GM12878 (cell line): ENCODE data around the gene ZNF385A. TPM values are rescaled to one million over a fixed set of nuclear protein-coding genes. Genes with fewer than 3 reads are reported as not detected.

Experiments
- ATAC-seq: fragments of 200-7000 bp; cut with Tn5 transposase; 3 replicates; pipeline ENCODE4 v1.9.1; 2020; ENCODE audit warnings: mild to moderate bottlenecking, moderate library complexity
- BruUV-seq: library from RNA; stranded (reverse); fragments of 400-500 nt; replicated peaks from 2 replicates; lab custom pipeline; 2021; lab: Mats Ljungman, UMichigan
- CTCF ChIA-PET: fragments of 300-600 bp; sonication (Branson Sonifier 250); formaldehyde crosslinking; extraction: SDS; loops from one replicate; lab custom pipeline; 2021; ENCODE audit warnings: inconsistent platforms; lab: Yijun Ruan, JAX
- POLR2A ChIA-PET: fragments of 350-600 bp; formaldehyde crosslinking; extraction: SDS; loops from one replicate; lab custom pipeline; 2021; ENCODE audit warnings: inconsistent platforms; lab: Charles Lee
- RAD21 ChIA-PET: fragments of 300-600 bp; sonication (Branson Sonifier 250); formaldehyde crosslinking; loops from one replicate; lab custom pipeline; 2023; ENCODE audit warnings: antibody characterized with exemption; ENCODE audit not compliant: unreplicated experiment; lab: Charles Lee
- SMC1A ChIA-PET: fragments of 300-600 bp; sonication (Branson Sonifier 250); formaldehyde crosslinking; loops from one replicate; lab custom pipeline; 2023; ENCODE audit not compliant: unreplicated experiment, uncharacterized antibody; lab: Charles Lee
- DNase-seq: peaks from one replicate; pipeline ENCODE4 v3.0.0-alpha.2; 2011; ENCODE audit warnings: low read depth, low spot score
- FAIRE-seq: peaks from 3 replicates; lab custom pipeline; 2011; peaks lifted over from hg19 to GRCh38; lab: Jason Lieb, UNC
- H2AFZ ChIP-seq: 2 replicates; pipeline ENCODE4 v1.6.0; 2011; ENCODE audit warnings: low read depth, low read length, control low read depth; ENCODE audit not compliant: control insufficient read depth
- H3K27ac ChIP-seq: 2 replicates; pipeline ENCODE4 v1.5.1; 2011; ENCODE audit warnings: control low read depth; ENCODE audit not compliant: control insufficient read depth, insufficient read depth
- H3K27me3 ChIP-seq, 2 experiments: replicated peaks in 1 of 2; 2 replicates each; pipeline versions ENCODE4 v1.6.0 to v1.6.1; 2011; ENCODE audit warnings: low read length in 1 of 2; ENCODE audit not compliant: control insufficient read depth in 2 of 2, insufficient read depth in 2 of 2
- H3K36me3 ChIP-seq, 2 experiments: 2 replicates each; pipeline ENCODE4 v1.5.1; 2011; ENCODE audit warnings: low read length in 1 of 2; ENCODE audit not compliant: control insufficient read depth in 2 of 2, insufficient read depth in 2 of 2
- H3K4me1 ChIP-seq: 2 replicates; pipeline ENCODE4 v1.6.1; 2011; ENCODE audit warnings: mild to moderate bottlenecking, low read length, moderate library complexity, mixed read lengths; ENCODE audit not compliant: control insufficient read depth, insufficient read depth
- H3K4me2 ChIP-seq: 2 replicates; pipeline ENCODE4 v1.6.0; 2011; ENCODE audit warnings: control low read depth; ENCODE audit not compliant: control insufficient read depth, insufficient read depth
- H3K4me3 ChIP-seq: fragments of 200-600 bp; sonication (generic); 2 replicates; pipeline ENCODE4 v1.5.1; 2016
- H3K79me2 ChIP-seq: 2 replicates; pipeline ENCODE4 v1.6.0; 2011; ENCODE audit warnings: low read length; ENCODE audit not compliant: control insufficient read depth, insufficient read depth
- H3K9ac ChIP-seq: 2 replicates; pipeline ENCODE4 v1.8.0; 2011; ENCODE audit warnings: low read length, control low read depth, mixed read lengths; ENCODE audit not compliant: control insufficient read depth, insufficient read depth
- H3K9me3 ChIP-seq: replicated peaks from 3 replicates; pipeline ENCODE4 v1.5.1; 2011; ENCODE audit warnings: mild to moderate bottlenecking, low read length; ENCODE audit not compliant: control insufficient read depth, insufficient read depth
- H4K20me1 ChIP-seq: 2 replicates; pipeline ENCODE4 v1.6.0; 2011; ENCODE audit not compliant: control insufficient read depth, insufficient read depth
- BCL11A ChIP-seq: IDR thresholded peaks from 2 replicates; pipeline ENCODE4 v1.6.1; 2011; ENCODE audit warnings: low read depth, low read length
- FOS ChIP-seq: IDR thresholded peaks from 3 replicates; pipeline ENCODE4 v1.6.1; 2011; ENCODE audit warnings: borderline replicate concordance; ENCODE audit not compliant: insufficient read length; ENCODE audit errors: extremely low read depth
- GABPA ChIP-seq: IDR thresholded peaks from 2 replicates; pipeline ENCODE4 v1.6.1; 2014; ENCODE audit warnings: antibody characterized with exemption, low read depth, mild to moderate bottlenecking, inconsistent platforms
- KLF5 ChIP-seq: fragments of 450-650 bp; IDR thresholded peaks from 2 replicates; pipeline ENCODE4 v1.6.1; 2014; ENCODE audit warnings: mild to moderate bottlenecking; ENCODE audit not compliant: partially characterized antibody
- MTA3 ChIP-seq: IDR thresholded peaks from 2 replicates; pipeline ENCODE4 v1.6.1; 2012; ENCODE audit warnings: low read length, inconsistent platforms, borderline replicate concordance
- MXI1 ChIP-seq: fragments of 150-350 bp; IDR thresholded peaks from 2 replicates; pipeline ENCODE4 v1.6.1; 2011; ENCODE audit warnings: low read depth, mild to moderate bottlenecking, inconsistent platforms, low read length, improper control_type of control experiment
- TCF7 ChIP-seq: IDR thresholded peaks from 2 replicates; pipeline ENCODE4 v1.6.1; 2014; ENCODE audit warnings: antibody characterized with exemption, borderline replicate concordance
- ZNF24 ChIP-seq: fragments of 450-650 bp; IDR thresholded peaks from 2 replicates; pipeline ENCODE4 v1.6.1; 2017; ENCODE audit warnings: antibody characterized with exemption, mild to moderate bottlenecking
- WGBS: methylation state at CpG from one replicate; pipeline ENCODE4 v1.1.6; 2016; ENCODE audit warnings: low lambda C conversion rate; ENCODE audit not compliant: insufficient replicate concordance, insufficient coverage; ENCODE audit errors: missing lambda C conversion rate; 5-methylcytosine and 5-hydroxymethylcytosine counted together
- in situ Hi-C: fragments of 300-500 bp; cut with MboI; formaldehyde crosslinking; loops from 9 replicates; pipeline ENCODE4 v1.14.3; 2018; ENCODE audit warnings: mixed read lengths
- intact Hi-C: fragments of 100-400 bp; cut with micrococcal nuclease; formaldehyde crosslinking; loops from one replicate; pipeline ENCODE4 v1.14.2; 2022; ENCODE audit not compliant: unreplicated experiment
- polyA plus RNA-seq, 11 experiments: library from polyadenylated mRNA; depleted of rRNA in 4 of 11; unstranded in 6 of 11; stranded (reverse) in 5 of 11; fragments of >200 nt; fragmentation: Nextera tagmentation in 4 of 11; fragmentation: Illumina TruSeq in 1 of 11; extraction: Ambion mirVana in 4 of 11; extraction: Trizol in 1 of 11; gene quantifications; 1 replicate in 1 of 11; 2 replicates in 10 of 11; pipeline versions ENCODE4 v1.2.1 to v1.2.3, GENCODE V29; 2011 to 2016; ENCODE audit warnings: inconsistent platforms in 2 of 11, missing spikeins in 2 of 11, low read depth in 1 of 11
- total RNA-seq, 4 experiments: library from RNA; depleted of rRNA in 3 of 4; stranded (reverse); fragments of >200 nt in 3 of 4; fragmentation: Illumina TruSeq in 1 of 4; extraction: Trizol in 1 of 4; gene quantifications; 2 replicates each; pipeline versions ENCODE4 v1.2.1 to v1.2.3, GENCODE V29; 2013 to 2021
- TF ChIP-seq, protein P1 (sequence below): IDR thresholded peaks from 2 replicates; pipeline ENCODE4 v1.6.1; 2011; ENCODE audit warnings: borderline replicate concordance, low read depth, mild to moderate bottlenecking, moderate library complexity, mixed read lengths, low read length; ENCODE audit not compliant: insufficient read depth; ENCODE audit errors: extremely low read length
- TF ChIP-seq, protein P2 (sequence below): fragments of 450-650 bp; IDR thresholded peaks from 2 replicates; pipeline ENCODE4 v1.6.1; 2017; ENCODE audit warnings: borderline replicate concordance
- TF ChIP-seq, protein P3 (sequence below): fragments of 150-350 bp; IDR thresholded peaks from 2 replicates; pipeline ENCODE4 v1.6.1; 2016; ENCODE audit warnings: low read depth, low read length
- TF ChIP-seq, protein P4 (sequence below): IDR thresholded peaks from 2 replicates; pipeline ENCODE4 v1.6.1; 2012; ENCODE audit warnings: mild to moderate bottlenecking, low read depth, low read length

Gene ZNF385A
- total and polyA plus RNA-seq, 10 of the 15 experiments (the other 5 are each of a cell fraction or from before 2014, with no cell fraction given), result 0.26 to 26.1 (median 4.9) TPM

DNA sequence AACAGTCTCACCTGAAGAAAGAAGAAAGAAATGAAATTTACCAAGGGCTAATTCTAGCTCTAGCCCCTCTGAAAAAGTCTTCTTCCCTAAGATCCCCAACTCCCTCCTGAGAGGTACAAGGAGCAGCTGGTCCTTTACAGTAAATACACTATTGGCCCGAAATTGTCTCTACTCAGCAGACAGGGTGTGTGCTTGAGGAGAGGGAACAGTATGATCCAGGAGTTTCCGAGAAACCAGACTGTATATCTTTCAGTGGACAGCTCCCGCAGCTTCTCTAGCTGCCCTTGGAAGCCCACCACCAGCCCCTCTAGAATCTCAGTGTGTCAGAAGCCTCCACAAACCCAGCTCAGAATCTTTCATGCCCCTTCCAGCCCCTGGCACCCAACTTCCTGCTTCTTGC is 28.3 kb downstream of the ZNF385A start (continued):
- no peak for TF ChIP-seq MXI1

DNA sequence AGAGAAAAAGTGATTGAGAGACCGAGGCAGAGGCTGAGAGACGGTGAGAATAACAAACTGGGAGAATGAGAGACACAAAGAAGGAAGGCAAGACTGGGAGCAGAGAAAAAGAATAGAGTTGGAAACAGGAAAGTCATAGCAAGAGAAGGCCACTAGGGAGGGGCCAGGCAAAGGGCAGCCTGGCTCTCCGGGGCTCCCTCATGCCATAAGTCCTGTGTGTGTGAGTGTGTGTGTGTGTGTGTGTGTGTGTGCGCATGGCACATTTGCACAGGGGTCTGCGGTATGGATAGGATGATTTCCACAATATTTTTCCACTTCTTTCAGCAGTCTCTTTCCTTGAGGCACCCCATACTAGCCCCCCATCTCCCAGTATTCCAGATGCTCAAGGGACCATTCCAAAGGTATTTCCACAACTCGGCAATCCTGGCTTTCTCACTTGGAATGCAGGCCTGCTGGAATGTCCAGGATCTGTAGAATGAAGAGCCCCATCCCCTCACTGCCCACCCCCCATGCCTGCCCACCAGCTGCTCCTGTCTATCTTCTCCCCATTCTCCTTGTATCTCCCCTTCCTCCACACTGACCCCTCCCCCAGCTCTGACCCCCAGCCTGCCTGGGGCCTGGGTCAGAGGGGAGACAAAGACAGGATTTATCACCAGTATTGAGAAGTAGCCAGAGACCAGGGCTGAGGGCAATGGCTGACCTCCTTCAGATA is 29.3 kb downstream of the ZNF385A start:
- ChIA-PET RAD21 (interaction anchor here (1.0 kb wide), 1 partner anchor 137 kb away, joined by 3 read pairs; no protein-coding TSS in a partner anchor), POLR2A (interaction anchor here (1.6 kb wide), 1 partner anchor 13 kb away, joined by 5 read pairs; no protein-coding TSS in a partner anchor), SMC1A (no interaction called here), CTCF (interaction anchor here (1.4 to 8.6 kb wide), 4 partner anchors 13 to 84 kb away, joined by 4 to 113 read pairs (median 8); partner anchors contain the start of gene COPZ1)
- Histone ChIP-seq H3K9ac (no peak overlapping the region), H3K4me2 (no peak overlapping the region), H3K27ac (no peak overlapping the region), H3K4me3 (no peak overlapping the region), H2AFZ (no peak overlapping the region), H3K36me3 (peaks cover 0 to 10% of the 10 kb centered on the region in 2 experiments; a peak in 3 of 4 replicates), H3K79me2 (no peaks in the 10 kb centered on the region), H3K9me3 (no peaks in the 10 kb centered on the region), H3K4me1 (peaks cover 12% of the 10 kb centered on the region; the same call in 1 of the 2 replicates), H4K20me1 (no peaks in the 10 kb centered on the region), H3K27me3 (no peaks in the 10 kb centered on the region)
- in situ Hi-C loops, result no loop called here
- 87% methylated on average over 6 of the region's 6 CpGs for WGBS
- intact Hi-C loops, result no loop called here
- DNase-seq, result no peak
- no peak for FAIRE-seq
- no peak for ATAC-seq
- BruUV-seq, result no TSS peak
- TF ChIP-seq BCL11A (no peak), FOS (no peak), GABPA (no peak), TCF7 (no peak), ZNF24 (no peak), MTA3 (no peak), KLF5 (no peak)
- TF ChIP-seq, protein P1, sequence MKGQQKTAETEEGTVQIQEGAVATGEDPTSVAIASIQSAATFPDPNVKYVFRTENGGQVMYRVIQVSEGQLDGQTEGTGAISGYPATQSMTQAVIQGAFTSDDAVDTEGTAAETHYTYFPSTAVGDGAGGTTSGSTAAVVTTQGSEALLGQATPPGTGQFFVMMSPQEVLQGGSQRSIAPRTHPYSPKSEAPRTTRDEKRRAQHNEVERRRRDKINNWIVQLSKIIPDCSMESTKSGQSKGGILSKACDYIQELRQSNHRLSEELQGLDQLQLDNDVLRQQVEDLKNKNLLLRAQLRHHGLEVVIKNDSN, result no peak
- TF ChIP-seq, protein P2, sequence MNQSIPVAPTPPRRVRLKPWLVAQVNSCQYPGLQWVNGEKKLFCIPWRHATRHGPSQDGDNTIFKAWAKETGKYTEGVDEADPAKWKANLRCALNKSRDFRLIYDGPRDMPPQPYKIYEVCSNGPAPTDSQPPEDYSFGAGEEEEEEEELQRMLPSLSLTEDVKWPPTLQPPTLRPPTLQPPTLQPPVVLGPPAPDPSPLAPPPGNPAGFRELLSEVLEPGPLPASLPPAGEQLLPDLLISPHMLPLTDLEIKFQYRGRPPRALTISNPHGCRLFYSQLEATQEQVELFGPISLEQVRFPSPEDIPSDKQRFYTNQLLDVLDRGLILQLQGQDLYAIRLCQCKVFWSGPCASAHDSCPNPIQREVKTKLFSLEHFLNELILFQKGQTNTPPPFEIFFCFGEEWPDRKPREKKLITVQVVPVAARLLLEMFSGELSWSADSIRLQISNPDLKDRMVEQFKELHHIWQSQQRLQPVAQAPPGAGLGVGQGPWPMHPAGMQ, result no peak
- TF ChIP-seq, protein P3, sequence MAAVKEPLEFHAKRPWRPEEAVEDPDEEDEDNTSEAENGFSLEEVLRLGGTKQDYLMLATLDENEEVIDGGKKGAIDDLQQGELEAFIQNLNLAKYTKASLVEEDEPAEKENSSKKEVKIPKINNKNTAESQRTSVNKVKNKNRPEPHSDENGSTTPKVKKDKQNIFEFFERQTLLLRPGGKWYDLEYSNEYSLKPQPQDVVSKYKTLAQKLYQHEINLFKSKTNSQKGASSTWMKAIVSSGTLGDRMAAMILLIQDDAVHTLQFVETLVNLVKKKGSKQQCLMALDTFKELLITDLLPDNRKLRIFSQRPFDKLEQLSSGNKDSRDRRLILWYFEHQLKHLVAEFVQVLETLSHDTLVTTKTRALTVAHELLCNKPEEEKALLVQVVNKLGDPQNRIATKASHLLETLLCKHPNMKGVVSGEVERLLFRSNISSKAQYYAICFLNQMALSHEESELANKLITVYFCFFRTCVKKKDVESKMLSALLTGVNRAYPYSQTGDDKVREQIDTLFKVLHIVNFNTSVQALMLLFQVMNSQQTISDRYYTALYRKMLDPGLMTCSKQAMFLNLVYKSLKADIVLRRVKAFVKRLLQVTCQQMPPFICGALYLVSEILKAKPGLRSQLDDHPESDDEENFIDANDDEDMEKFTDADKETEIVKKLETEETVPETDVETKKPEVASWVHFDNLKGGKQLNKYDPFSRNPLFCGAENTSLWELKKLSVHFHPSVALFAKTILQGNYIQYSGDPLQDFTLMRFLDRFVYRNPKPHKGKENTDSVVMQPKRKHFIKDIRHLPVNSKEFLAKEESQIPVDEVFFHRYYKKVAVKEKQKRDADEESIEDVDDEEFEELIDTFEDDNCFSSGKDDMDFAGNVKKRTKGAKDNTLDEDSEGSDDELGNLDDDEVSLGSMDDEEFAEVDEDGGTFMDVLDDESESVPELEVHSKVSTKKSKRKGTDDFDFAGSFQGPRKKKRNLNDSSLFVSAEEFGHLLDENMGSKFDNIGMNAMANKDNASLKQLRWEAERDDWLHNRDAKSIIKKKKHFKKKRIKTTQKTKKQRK, result no peak
- TF ChIP-seq, protein P4, sequence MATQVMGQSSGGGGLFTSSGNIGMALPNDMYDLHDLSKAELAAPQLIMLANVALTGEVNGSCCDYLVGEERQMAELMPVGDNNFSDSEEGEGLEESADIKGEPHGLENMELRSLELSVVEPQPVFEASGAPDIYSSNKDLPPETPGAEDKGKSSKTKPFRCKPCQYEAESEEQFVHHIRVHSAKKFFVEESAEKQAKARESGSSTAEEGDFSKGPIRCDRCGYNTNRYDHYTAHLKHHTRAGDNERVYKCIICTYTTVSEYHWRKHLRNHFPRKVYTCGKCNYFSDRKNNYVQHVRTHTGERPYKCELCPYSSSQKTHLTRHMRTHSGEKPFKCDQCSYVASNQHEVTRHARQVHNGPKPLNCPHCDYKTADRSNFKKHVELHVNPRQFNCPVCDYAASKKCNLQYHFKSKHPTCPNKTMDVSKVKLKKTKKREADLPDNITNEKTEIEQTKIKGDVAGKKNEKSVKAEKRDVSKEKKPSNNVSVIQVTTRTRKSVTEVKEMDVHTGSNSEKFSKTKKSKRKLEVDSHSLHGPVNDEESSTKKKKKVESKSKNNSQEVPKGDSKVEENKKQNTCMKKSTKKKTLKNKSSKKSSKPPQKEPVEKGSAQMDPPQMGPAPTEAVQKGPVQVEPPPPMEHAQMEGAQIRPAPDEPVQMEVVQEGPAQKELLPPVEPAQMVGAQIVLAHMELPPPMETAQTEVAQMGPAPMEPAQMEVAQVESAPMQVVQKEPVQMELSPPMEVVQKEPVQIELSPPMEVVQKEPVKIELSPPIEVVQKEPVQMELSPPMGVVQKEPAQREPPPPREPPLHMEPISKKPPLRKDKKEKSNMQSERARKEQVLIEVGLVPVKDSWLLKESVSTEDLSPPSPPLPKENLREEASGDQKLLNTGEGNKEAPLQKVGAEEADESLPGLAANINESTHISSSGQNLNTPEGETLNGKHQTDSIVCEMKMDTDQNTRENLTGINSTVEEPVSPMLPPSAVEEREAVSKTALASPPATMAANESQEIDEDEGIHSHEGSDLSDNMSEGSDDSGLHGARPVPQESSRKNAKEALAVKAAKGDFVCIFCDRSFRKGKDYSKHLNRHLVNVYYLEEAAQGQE, result no peak
